HG02678 (cell line): ENCODE data around the gene PSAP.

Experiments
- ATAC-seq: cut with Tn5 transposase; IDR thresholded peaks from one replicate; pipeline ENCODE4 v1.9.1; 2021; ENCODE audit warnings: mild to moderate bottlenecking, moderate library complexity; ENCODE audit not compliant: unreplicated experiment

The PSAP gene

GRCh38 chr10:71829896-71830295, 21.2 kb downstream of the PSAP start:
- ATAC-seq = no peak

GRCh38 chr10:71829171-71829570, 21.9 kb downstream of the PSAP start:
- ATAC-seq = no peak

GRCh38 chr10:71828702-71829101, 22.3 kb downstream of the PSAP start:
- ATAC-seq = no peak

GRCh38 chr10:71827852-71828251, 23.2 kb downstream of the PSAP start:
- no peak for ATAC-seq

GRCh38 chr10:71825217-71825616, 25.8 kb downstream of the PSAP start:
- ATAC-seq = no peak

- ATAC-seq = no peak
Observed at GRCh38 chr10:71824333-71824732, 26.7 kb downstream of the PSAP start.

GRCh38 chr10:71823356-71823755, 27.7 kb downstream of the PSAP start:
- no peak for ATAC-seq

- no peak for ATAC-seq
Observed at GRCh38 chr10:71821909-71822763, 28.9 kb downstream of the PSAP start.

GRCh38 chr10:71820966-71821365, 30.1 kb downstream of the PSAP start:
- ATAC-seq = no peak

- ATAC-seq = no peak
Observed at GRCh38 chr10:71819985-71820384, 31.1 kb downstream of the PSAP start.

GRCh38 chr10:71819441-71819861, 31.6 kb downstream of the PSAP start:
- ATAC-seq = no peak

- no peak for ATAC-seq
Observed at GRCh38 chr10:71818674-71819260, 32.3 kb downstream of the PSAP start.

GRCh38 chr10:71817831-71818655, 33.0 kb downstream of the PSAP start:
- no peak for ATAC-seq

GRCh38 chr10:71816936-71817618, 34.0 kb downstream of the PSAP start:
- ATAC-seq = no peak

GRCh38 chr10:71816421-71816851, 34.6 kb downstream of the PSAP start:
- ATAC-seq = no peak

- ATAC-seq = no peak
Observed at GRCh38 chr10:71815515-71816130, 35.4 kb downstream of the PSAP start.

GRCh38 chr10:71814922-71815411, 36.1 kb downstream of the PSAP start:
- ATAC-seq = no peak

GRCh38 chr10:71812913-71813590, 38.0 kb downstream of the PSAP start:
- ATAC-seq = no peak

GRCh38 chr10:71812016-71812912, 38.8 kb downstream of the PSAP start:
- no peak for ATAC-seq
